ENCODE results near the gene NAALAD2.
"Not testable (repeated sequence)": the region's sequence is repeated elsewhere in the genome, so short reads cannot be mapped to it uniquely, and the experiment has no call there.

Gene NAALAD2

DNA sequence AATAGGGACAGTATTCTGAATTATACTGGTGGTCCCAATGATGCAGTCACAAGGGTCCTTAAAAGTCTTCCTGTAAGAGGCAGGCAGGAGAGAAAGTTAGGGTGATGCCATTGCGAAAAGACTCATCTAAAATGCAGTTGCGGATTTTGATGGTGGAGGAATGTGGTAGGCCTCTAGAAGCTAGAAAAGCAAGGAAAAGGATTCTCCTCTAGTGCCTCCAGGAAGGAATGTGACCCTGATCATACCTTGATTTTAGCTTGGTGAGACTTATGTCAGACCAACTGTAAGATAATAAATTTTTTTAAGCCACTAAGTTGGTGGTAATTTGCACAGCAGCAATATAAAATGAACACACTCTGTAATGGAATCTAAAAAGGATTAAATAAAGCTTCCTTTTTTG is 54.5 kb downstream of the NAALAD2 start:
- in situ Hi-C loops (cut with HindIII; ENCODE audit: low sequenced_read_pairs): no loop called here

DNA sequence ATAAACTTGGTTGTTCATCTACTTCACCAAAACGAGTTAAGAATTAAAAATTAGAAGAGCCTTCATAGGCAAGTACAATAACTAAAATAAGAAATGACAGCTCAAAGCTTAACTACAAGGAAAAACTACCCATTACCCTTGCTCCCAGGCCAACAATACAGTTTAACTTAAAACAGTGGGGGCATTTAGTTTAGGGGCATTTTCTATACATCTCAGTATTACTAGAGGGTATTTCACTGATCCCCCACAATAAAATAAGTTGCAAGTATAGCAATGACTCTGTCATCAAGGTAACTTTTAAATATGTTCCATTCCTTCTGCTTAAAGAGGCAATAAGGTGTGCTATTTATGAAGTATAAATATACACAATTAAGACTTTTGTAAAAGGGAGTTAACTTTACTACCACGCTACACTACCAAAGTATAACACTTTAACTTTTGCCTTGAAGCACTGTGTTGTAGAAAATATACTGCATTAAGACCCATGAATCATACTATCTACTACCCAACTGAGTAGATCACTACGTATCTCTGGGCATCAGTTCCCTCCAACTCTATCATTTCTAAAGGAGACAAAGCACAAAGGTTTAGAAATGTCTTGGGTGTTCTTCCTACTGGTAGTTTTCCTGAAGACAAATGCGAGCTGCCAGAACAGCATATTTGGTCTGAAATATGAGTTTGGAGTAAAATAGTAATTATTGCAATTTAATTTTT is 58.6 kb downstream of the NAALAD2 start:
- in situ Hi-C loops (cut with HindIII; ENCODE audit: low sequenced_read_pairs): no loop called here

DNA sequence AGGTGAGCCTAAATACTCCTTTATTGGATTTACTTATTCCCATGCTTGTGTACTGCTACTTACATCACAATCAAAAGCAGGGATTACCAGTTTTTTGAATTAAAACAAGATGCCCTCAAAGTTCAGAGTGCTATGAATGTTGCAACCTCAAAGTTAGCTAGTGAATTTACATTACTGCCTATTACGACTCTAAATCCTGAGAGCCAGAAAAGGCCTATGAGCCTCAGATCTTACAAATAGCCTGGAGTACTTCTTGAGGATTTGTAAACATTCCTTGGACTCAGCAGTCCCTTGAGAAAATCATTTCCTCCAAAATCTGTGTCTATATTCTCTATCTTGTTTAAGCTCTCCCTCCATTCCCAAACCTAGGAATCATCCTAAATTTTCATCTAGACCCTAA is 62.9 kb downstream of the NAALAD2 start:
- in situ Hi-C loops (cut with HindIII; ENCODE audit: low sequenced_read_pairs): no loop called here

DNA sequence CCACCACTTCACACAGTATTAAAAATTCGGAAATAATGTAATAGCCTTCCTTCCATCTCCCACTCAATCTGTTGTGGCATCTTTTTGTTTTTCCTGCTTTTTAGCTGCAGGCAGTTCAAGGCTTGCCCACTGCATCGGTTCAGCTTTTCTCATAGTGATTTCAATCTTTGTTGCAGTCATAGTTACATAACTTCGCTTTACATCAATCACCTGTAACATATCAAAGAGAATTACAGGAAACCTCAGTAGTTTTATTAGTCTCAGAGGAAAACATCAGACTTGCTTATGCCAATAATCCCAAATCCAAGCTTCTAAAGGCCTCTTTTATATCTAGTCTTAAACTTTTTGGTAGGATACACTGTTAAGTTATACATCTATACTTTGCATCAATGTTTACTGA is 67.9 kb downstream of the NAALAD2 start:
- in situ Hi-C loops (cut with HindIII; ENCODE audit: low sequenced_read_pairs): no loop called here

DNA sequence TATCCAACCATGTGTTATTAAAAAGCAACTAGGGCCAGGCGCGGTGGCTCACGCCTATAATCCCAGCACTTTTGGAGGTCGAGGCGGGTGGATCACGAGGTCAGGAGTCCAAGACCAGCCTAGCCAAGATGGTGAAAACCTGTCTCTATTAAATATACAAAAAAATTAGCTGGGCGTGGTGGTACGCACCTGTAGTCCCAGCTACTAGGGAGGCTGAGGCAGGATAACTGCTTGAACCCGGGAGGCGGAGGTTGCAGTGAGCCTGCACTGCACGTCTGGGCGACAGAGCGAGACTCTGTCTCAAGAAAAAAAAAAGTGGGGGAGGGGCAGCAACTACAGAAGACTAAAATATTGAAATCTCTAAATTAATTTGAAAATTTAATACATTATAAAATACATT is 69.9 kb downstream of the NAALAD2 start:
- in situ Hi-C loops (cut with HindIII; ENCODE audit: low sequenced_read_pairs): no loop called here

DNA sequence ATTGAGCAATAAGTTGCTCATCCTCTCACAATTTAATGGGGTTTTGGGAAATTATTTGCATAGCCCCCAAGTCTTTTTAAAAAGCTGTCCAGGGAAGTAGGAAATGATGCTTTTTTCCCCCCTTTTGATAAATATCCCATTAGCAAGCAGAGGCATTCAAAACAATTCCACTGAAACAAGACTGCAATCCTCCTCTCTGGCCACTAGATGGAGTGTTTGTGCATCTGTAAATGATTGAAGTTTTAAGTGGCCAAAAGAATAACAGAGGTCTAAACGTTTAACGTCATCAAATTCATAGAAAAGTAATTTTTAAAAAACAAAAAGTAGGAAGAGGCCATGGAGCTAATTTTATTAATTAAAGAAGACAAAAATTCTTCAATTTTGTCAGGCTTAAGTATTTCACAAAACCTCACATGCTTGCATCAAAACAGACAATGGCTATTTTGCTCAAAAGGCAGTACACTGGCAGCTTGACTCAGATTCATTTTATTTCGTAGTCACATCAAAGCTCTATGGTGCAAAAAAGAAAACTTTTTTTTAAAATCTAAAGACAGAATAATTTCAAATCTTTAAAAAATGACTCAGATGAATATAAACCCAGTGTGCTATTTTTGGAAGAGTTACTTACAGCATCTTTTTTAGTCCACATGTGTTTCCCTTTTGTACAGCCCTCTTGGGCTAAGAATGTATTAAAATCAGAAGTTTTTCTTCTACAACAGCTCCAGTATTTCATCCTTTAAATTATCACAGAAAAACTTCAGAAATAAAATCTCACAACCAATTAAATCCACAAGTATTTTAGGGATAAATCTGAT is 70.6 kb downstream of the NAALAD2 start:
- in situ Hi-C loops (cut with HindIII; ENCODE audit: low sequenced_read_pairs): no loop called here

DNA sequence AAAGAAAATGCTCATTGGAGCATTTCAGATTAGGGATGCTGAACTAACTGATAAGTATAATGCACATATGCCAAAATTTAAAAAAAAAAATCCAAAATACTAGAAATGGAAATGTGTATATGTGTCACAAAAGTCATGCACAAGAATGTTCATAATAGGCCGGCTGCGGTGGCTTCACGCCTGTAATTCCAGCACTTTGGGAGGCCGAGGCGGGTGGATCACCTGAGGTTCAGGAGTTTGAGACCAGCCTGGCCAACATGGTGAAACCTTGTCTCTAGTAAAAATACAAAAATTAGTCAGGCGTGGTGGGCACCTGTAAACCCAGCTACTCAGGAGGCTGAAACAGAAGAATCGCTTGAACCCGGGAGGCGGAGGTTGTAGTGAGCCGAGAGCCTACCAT is 73.5 kb downstream of the NAALAD2 start:
- in situ Hi-C loops (cut with HindIII; ENCODE audit: low sequenced_read_pairs): not testable (repeated sequence)

DNA sequence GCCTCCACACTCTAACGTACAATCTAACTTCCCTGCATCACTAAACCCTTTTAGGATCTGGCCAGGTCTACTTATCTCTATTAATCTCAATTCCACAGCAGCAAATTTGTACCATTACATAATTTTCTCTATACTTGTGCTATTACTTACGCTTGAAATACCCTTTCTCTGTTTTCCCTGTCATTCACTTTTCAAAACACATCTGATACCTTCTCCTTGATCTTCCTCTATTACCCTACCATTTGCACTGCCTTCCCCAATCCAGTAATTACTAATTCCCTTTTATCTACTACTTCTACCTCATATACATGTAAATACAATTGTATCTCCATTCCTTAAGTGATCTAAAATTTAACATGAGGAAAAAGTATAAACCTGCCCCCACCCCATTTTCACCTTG is 74.4 kb downstream of the NAALAD2 start:
- in situ Hi-C loops (cut with HindIII; ENCODE audit: low sequenced_read_pairs): no loop called here

DNA sequence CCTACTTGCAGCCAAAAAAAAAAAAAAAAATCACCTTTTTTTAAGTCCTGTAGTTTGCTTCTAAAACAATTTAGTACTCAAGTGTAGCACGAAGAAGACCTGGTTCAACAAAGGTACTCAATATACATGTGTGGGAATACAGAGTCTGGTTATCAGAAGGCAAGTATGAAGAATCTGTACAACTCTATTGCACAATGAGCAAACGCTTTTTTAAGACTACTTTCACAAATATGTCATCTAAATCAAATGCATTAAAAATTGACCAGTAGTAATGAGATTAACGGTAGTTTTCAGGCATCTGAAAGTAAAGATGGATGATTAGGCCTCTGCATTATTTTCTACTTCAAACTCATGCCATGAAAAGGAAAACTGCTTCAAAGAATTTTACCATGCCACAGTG is 78.9 kb downstream of the NAALAD2 start:
- in situ Hi-C loops (cut with HindIII; ENCODE audit: low sequenced_read_pairs): no loop called here

DNA sequence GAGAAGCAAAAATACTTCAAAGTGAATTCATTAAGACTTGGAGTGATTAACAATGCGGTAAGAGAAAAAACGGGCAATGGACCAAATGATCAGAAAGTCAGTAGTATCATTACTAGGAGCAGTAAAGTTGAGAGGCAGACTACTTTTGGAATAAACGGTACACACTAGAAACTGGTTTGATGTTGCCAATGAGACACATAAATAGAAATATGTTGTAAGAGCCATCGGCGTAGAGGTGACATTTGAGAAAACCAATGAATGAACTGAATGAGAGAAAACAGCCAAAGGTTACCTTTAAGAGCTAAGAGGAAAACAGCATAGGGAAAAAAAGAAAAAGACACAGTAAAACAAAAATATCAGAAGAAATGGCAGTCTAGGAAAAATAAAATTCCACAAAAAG is 82.1 kb downstream of the NAALAD2 start:
- in situ Hi-C loops (cut with HindIII; ENCODE audit: low sequenced_read_pairs): no loop called here

DNA sequence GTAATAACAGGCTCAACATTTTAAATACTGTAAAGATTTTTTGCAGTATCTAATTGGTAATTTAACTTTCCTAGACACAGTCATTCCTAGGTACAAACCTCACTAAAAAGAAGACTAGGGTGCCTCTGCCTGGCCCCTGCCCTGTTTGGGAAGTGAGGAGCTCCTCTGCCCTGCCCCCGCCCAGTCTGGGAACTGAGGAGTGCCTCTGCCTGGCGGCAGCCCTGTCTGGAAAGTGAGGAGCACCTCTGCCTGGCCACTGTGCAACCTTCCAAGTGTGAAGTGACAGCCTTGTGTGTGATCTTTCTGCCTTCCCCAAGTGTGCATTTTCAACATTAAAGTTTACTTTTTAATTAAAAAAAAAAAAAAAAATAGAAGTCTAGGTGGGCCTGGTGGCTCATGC is 84.1 kb downstream of the NAALAD2 start:
- in situ Hi-C loops (cut with HindIII; ENCODE audit: low sequenced_read_pairs): no loop called here

DNA sequence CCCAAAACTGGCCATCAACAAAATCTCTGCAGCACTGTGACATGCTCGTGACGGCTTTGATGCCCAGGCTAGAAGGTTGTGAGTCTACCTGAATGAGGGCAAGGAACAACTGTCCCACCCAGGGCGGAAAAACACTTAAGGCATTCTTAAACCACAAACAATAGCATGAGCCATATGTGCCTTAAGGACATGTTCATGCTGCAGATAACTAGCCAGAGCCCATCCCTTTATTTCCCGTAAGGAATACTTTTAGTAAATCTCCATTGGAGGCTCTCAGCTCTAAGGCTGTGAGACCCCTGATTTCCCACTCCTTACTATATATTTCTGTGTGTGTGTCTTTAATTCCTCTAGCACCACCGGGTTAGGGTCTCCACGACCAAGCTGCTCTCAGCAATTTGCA is 85.0 kb downstream of the NAALAD2 start:
- in situ Hi-C loops (cut with HindIII; ENCODE audit: low sequenced_read_pairs): no loop called here

DNA sequence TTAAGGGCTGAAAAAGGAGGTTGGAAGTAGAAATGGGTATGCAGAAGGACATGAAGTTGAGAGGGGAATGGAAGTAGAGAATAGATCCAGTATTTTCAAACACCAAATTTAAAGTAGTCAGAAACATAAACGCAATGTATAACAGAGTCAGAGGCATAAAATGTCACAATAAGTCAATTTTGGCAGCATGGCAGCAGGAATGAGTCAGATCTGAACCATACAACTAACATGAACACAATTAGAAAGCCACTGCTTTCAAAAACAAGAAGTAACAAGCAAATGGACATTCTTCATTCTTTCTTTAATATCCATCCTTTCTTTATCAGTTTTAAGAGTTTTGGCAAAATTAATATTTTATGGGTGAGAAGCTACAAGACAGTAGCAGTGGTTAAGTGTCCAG is 85.9 kb downstream of the NAALAD2 start:
- in situ Hi-C loops (cut with HindIII; ENCODE audit: low sequenced_read_pairs): no loop called here

DNA sequence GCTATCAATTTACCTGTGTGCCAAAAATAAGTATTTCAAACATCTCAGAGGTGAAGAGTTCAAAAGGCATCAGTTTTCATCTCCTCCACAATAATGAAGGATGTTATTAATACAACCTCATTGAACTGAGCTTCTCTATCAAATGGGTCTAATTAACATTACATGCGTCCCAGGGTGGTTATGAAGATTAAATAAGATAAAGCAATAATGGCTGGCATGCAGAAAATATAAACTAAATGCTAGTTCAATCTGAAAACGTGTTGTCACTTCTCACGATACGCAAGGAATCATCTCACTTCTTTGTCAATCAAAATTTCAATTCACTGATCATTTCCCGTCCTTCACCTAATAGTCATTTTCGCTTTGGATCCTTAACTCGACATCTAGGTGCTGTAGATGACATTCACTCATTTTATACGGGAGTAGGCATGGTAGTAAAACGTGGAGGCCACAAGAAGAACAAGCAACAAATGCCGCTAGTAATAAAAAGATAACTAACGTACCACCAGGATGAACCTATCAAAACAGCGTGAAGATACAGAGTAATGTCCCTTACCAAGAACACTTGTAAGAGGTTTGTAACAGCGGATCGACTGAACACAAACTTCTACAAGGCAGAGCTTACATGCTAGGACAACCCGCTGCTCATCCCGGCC is 87.5 kb downstream of the NAALAD2 start:
- in situ Hi-C loops (cut with HindIII; ENCODE audit: low sequenced_read_pairs): no loop called here

DNA sequence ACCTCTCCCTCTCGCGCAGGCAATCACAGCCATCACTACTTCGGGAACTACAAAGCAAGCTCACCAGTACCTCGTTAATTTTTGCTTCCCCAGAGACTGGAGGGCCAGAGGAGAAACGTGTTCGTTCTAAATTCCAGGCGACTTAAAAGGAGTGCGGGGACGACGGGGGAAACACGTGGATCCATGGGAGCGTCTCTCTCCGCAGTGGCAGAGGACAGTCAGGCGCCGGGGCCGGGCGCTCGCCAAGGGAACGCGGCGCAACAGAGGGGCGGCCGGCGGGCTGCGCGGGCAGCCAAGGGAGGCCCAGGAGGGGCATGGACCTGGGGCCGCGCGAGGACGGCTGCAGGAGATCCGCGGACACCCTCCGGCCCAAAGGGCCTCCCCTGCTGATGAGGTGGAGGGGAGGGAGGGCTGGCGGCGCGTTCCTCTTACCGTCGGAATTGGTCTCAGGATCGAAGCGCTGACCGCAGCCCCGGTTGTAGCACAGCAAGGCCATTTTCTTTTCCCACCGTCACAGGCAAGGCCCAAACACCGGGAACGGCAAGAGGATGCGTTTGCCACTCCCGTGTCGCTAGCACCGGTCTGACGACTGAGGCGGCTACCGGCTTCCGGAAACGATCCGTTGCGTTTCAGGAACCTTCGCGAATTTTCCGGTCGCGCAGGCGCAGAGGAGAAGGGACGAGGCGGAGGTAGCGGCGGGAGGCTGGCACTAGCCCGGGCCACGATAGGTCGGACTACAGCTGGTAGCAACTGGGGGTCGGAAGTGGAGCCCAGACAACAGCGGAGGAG is 88.2 kb downstream of the NAALAD2 start, which contains the start of gene CHORDC1:
CHORDC1 (minus strand) TSS at position 591 of the 789 bp plus-strand sequence; CDS start at position 496, 95 bp downstream.
- in situ Hi-C loops (cut with HindIII; ENCODE audit: low sequenced_read_pairs): no loop called here

DNA sequence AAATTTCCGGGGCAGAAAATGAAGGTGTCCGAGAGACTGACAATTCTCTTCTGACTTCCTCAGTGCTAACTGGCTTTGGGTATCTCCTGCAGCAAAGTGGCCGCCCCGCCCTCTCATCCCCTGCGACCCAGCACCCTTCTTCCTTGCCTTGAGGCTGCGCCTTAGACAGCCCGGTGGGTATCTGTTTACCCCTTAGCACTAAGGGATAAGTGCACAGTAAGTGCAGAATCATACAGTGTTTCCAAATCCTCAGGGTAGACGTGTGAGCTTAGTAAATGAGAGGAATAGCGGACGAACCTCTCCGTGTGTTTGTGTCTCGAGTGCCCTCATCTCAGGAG is 88.8 kb downstream of the NAALAD2 start:
- in situ Hi-C loops (cut with HindIII; ENCODE audit: low sequenced_read_pairs): no loop called here

DNA sequence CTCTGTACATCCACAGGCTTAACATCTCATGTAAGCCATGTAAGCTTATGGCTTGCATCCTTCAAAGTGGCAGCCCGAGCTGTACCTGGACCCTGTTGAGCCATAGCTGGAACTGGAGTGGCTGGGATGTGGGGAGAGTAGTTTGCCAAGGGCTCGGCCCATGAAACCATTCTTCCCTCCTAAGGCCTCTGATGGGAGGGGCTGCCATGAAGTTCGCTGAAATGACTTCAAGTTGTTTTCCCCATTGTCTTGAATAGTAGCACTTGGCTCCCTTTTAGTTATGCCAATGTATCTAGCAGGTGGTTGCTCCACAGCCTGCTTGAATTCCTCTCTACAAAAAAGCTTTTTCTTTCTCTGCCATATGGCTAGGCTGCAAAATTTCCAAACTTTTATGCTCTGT is 93.6 kb downstream of the NAALAD2 start:
- in situ Hi-C loops (cut with HindIII; ENCODE audit: low sequenced_read_pairs): no loop called here

DNA sequence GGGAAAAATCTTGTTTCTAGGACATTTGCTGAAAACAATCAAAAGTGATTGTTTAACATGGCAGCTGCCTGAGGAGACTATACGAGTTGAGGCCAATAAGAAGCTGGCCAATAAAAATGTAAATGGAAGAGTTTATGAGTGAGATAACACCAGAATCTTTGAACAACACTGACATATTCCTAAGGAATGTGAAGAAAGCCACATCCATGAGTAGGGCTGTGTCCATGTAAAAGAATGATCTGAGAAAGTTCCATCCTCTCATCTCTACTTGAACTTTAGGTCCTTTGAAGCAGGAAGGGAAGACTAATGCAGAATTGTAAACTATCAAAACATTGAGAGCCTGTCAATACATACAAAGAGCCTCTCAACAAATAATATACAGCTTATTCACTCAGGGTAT is 95.3 kb downstream of the NAALAD2 start:
- in situ Hi-C loops (cut with HindIII; ENCODE audit: low sequenced_read_pairs): no loop called here

DNA sequence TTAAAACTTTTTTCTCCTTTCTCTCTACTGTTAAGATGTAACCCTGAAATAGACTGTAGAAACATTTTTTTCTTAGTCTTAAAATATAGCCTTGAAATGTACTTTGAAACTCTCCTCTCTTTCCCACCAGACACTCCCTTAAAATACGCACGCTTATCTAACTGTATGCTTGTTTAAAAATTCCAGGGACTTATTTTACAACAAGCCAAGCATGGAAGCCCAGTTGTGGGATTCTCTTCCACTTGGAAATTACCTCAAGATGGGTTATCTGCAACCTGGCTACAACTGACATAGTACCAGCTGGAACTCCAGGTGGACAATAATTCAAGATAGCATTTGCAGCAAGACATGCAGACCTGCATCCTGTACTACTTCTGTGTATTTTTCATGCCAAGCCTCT is 100.5 kb downstream of the NAALAD2 start:
- in situ Hi-C loops (cut with HindIII; ENCODE audit: low sequenced_read_pairs): no loop called here

DNA sequence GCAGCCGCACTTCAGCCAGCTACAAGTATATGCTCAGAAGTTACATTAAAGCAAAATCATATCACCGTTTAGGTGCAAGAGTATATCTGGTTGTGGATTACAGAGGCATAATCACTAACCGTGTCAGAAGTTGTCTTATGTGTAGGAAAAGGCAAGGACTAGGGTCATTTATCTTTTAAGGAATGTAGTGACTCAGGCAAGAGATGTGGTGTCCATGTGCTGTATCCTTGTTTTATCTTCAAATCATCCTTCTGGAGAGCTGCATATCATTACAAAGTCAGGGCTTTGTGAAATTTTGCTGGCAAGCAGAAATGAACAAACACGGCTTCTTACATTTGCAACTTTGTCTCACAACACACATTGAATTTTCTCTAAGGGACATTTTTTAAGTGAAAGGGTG is 101.1 kb downstream of the NAALAD2 start:
- in situ Hi-C loops (cut with HindIII; ENCODE audit: low sequenced_read_pairs): no loop called here

DNA sequence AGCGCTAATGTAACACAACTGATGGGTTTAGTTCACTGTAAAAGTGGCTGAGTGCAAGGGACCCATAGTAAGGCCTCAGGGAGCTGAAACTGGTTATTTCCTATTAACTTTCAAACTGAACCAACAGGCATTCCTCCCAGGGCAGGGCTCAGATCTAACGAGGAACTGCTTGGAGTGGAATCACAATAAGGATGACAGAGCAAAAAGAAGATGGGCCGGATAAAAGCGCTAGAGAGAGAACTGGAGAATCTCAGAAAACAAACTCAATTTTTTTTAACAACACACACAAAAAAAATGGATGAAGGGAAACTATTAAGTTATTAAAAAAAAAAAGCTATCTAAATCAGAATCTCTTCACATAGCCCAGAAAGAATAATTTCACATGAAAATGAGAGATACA is 102.5 kb downstream of the NAALAD2 start:
- in situ Hi-C loops (cut with HindIII; ENCODE audit: low sequenced_read_pairs): no loop called here

Data from DLD1 (cell line).